ENCODE results near the gene ARID5B. TPM values are rescaled to one million over a fixed set of nuclear protein-coding genes. Genes with fewer than 3 reads are reported as not detected.

The ARID5B gene
- total RNA-seq, 1 donor from 2014 or later = 22.8 TPM

DNA sequence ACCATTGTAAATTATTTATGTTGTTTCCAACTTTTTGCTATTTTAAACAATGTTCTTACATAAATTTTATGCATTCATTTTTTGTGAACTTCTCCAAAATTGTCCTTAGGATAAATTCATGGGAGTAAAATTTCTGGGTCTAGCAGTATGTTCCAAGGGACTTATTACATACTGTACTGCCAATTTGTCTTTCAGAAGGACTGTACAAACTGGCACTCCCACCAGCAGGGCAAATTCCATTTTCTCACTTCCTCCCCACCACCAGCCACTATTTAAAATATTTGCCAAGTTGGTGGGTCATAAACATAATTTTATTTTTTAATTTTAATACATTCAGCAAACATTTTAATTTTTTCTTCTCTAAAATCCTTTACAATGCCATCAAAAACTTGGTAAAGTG, 13.7 kb upstream of the ARID5B start:
- no peak for TF ChIP-seq CTCF (conservative IDR thresholded peaks at IDR 0.05; ENCODE audit: low read depth, low read length)
- no peak for DNase-seq (ENCODE audit: low read depth)
- no peak overlapping the region for H3K4me3 ChIP-seq (ENCODE audit: low read depth, low read length)

DNA sequence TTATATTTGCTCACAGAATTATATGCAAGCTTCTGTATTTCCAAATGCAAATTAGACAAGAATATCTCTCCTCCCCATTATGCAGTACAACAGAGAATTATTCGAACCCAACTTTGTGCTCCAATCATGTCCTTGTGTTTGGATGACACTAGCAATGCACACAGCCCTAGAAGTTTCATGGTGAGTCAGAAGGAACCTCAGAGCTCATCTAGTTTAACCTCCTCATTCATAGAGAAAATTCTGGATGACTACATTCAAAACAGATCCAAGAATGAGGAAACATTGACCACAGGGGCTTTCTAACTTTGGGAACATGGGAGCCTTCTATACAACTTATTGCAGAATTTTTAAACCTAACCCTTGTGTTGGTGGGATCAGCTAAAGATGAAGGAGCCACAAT, 12.8 kb upstream of the ARID5B start:
- no peak overlapping the region for H3K4me3 ChIP-seq (ENCODE audit: low read depth, low read length)
- DNase-seq (ENCODE audit: low read depth) = no peak
- TF ChIP-seq CTCF (conservative IDR thresholded peaks at IDR 0.05; ENCODE audit: low read depth, low read length) = no peak

DNA sequence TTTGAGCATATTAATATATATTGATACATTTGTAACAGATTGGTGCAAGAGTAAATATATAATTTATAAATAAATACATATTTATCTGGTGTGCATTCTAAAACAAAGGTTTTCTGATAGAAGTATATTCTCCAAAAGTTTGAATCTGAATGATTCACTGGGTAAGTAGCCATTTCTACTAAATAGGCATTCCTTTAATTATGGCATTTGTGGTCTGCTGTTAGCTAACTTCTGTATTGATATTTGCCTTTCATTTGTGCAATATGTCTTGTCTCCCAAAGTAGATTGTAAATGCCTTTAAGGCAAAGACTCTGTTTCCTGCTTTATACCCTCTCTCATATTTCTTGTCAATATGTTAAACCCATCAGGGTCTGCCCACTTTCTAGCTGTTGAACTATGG, 11.1 kb upstream of the ARID5B start:
- no peak for TF ChIP-seq CTCF (conservative IDR thresholded peaks at IDR 0.05; ENCODE audit: low read depth, low read length)
- DNase-seq (ENCODE audit: low read depth) = no peak
- no peak overlapping the region for H3K4me3 ChIP-seq (ENCODE audit: low read depth, low read length)

GRCh38 chr10:61890881-61891409, 10.6 kb upstream of the ARID5B start:
- no peak for TF ChIP-seq CTCF (conservative IDR thresholded peaks at IDR 0.05; ENCODE audit: low read depth, low read length)
- no peak for DNase-seq (ENCODE audit: low read depth)
- no peak overlapping the region for H3K4me3 ChIP-seq (ENCODE audit: low read depth, low read length)

GRCh38 chr10:61891906-61892585, 9.5 kb upstream of the ARID5B start:
- TF ChIP-seq CTCF (conservative IDR thresholded peaks at IDR 0.05; ENCODE audit: low read depth, low read length) = no peak
- no peak for DNase-seq (ENCODE audit: low read depth)
- H3K4me3 ChIP-seq (ENCODE audit: low read depth, low read length) = no peak overlapping the region

DNA sequence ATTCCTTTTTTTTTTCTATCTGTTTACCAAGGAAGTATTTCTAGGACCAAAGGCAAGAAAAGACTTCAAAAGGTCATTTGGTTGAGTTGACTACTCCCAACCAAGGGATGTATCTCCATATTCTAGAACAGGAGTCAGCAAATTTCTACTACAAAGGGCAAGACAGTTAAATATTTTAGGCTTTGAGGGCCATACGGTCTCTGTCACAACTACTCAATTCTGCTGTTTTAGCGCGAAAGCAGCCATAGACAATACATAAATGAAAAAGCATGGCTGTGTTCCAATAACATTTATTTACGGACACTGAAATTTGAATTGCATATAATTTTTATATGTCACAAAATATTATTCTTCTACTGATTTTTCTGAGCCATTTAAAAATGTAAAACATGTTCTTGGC, 8.5 kb upstream of the ARID5B start:
- no peak for TF ChIP-seq CTCF (conservative IDR thresholded peaks at IDR 0.05; ENCODE audit: low read depth, low read length)
- H3K4me3 ChIP-seq (ENCODE audit: low read depth, low read length) = no peak overlapping the region
- no peak for DNase-seq (ENCODE audit: low read depth)

GRCh38 chr10:61894133-61894532, 7.4 kb upstream of the ARID5B start:
- DNase-seq (ENCODE audit: low read depth) = no peak
- no peak overlapping the region for H3K4me3 ChIP-seq (ENCODE audit: low read depth, low read length)
- no peak for TF ChIP-seq CTCF (conservative IDR thresholded peaks at IDR 0.05; ENCODE audit: low read depth, low read length)
